RWPE1 (cell line): ENCODE measurements around the gene GRSF1.
"Not testable (repeated sequence)": the region's sequence is repeated elsewhere in the genome, so short reads cannot be mapped to it uniquely, and the experiment has no call there.

Experiments used
- CTCF ChIA-PET: fragments of 350-600 bp; sonication (Branson Sonifier 250); formaldehyde crosslinking; extraction: SDS; loops from one replicate; lab custom pipeline; 2021; lab: Yijun Ruan, JAX
- POLR2A ChIA-PET: fragments of 400-600 bp; formaldehyde crosslinking; extraction: SDS; loops from one replicate; lab custom pipeline; 2020; ENCODE audit warnings: antibody characterized with exemption; ENCODE audit not compliant: low non-redundant PET; lab: Yijun Ruan, JAX
- DNase-seq: peaks from one replicate; pipeline ENCODE4 v3.0.0; 2012; ENCODE audit warnings: low spot score
- H3K27ac ChIP-seq: fragments of 450-650 bp; 2 replicates; pipeline ENCODE4 v1.5.1; 2017
- TF ChIP-seq, protein P1 (sequence below): fragments of 450-650 bp; conservative IDR thresholded peaks from 2 replicates; pipeline ENCODE4 v1.5.1; 2017; ENCODE audit warnings: low read depth, mild to moderate bottlenecking

GRSF1 gene

DNA sequence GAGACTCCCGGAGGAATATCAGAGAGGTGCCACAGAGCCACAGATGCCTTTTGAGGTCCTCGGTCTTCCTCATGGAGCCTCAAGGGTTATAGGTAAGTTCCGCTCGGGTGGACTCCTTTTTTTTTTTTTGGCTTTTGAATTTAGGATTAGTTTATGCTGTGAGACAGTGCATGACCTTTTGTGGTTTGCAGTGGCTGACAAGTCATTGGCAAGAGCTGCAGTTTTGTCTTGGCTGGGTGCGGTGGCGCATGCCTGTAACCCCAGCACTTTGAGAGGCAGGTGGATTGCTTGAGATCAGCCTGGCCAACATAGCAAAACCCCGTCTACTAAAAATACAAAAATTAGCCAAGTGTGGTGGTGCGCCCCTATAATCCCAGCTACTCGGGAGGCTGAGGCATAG lies 4.5 kb upstream of the GRSF1 start:
- DNase-seq: no peak
- CTCF ChIA-PET: interaction anchor here (0.6 kb wide), 1 partner anchor 944 kb away, joined by 3 read pairs; no protein-coding TSS in a partner anchor
- POLR2A ChIA-PET: no interaction called here
- TF ChIP-seq, protein P1, sequence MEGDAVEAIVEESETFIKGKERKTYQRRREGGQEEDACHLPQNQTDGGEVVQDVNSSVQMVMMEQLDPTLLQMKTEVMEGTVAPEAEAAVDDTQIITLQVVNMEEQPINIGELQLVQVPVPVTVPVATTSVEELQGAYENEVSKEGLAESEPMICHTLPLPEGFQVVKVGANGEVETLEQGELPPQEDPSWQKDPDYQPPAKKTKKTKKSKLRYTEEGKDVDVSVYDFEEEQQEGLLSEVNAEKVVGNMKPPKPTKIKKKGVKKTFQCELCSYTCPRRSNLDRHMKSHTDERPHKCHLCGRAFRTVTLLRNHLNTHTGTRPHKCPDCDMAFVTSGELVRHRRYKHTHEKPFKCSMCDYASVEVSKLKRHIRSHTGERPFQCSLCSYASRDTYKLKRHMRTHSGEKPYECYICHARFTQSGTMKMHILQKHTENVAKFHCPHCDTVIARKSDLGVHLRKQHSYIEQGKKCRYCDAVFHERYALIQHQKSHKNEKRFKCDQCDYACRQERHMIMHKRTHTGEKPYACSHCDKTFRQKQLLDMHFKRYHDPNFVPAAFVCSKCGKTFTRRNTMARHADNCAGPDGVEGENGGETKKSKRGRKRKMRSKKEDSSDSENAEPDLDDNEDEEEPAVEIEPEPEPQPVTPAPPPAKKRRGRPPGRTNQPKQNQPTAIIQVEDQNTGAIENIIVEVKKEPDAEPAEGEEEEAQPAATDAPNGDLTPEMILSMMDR: no peak
- H3K27ac ChIP-seq: no peak overlapping the region

DNA sequence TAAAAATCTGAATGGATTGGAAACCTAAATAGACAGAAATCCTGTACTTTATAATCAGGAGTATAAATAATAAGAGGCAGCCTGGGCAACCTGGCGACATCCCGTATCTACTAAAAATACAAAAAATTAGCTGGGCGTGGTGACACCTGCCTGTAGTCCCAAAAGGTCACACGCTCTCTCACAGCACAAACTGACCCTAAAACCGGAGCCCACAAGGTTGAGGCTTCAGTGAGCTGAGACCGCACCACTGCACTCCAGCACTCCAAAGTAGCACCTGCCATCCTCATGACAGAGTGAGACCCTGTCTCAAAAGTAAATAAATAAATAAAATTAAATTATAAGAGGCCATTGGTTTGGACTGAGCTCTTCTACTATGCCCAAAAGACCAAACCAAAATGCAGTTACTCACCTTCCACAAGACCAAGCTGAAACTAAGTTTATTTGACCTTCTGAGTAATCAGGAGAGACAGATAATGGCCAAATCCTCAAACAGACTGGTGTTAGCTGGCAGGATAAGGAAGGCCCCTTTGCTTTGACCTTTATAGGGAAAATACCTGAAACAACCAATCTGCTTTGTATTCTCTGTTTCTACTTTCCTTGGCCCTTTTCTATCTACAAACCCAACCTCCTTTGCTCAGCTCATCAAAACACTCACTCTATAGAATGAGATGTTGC lies 3.2 kb upstream of the GRSF1 start:
- ChIA-PET POLR2A (no interaction called here), CTCF (no interaction called here)
- H3K27ac ChIP-seq: no peak overlapping the region
- TF ChIP-seq, protein P1: no peak
- DNase-seq: no peak

DNA sequence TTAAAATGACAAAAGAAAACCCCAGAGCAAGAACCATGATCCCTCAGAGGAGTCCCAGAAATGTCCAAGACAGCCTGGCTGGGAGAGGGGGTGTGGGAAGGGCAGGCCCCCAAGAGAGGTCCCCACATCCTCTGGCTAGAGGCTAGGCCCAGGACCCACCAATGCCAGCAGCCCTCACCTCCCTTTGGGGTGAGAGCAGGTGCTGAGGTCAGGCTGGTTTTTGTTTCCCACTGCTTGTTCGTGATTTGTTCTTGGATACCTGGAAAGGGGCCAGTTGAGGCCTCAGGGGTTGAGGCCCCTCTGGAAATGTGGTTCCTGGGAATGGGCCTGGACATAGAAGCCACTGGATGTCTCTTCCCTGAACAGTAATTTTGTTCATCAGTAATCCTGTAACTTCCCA lies 2.3 kb upstream of the GRSF1 start:
- no peak overlapping the region for H3K27ac ChIP-seq
- CTCF ChIA-PET: no interaction called here
- POLR2A ChIA-PET: no interaction called here
- TF ChIP-seq, protein P1: no peak
- DNase-seq: no peak

DNA sequence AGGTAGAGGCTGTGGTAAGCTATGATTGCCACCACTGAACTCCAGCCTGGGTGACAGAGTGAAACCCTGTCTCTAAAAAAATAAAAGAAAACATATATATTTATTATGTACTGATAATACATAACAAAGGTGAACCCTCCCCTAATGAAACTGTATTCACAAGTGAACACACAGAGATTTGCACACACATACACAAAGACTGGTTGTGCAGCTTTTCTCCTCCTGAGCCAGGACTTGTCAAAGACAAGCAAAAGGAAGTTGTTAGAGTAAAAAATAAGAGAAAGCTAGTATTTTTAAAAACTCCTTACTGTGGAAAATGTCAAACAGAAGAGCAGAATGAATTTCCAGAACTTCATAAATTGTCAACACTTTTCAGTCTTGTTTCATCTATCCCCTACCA lies 1.5 kb upstream of the GRSF1 start:
- peak overlapping the region; percentile 44 for H3K27ac ChIP-seq
- no peak for DNase-seq
- ChIA-PET POLR2A (no interaction called here), CTCF (no interaction called here)
- TF ChIP-seq, protein P1: no peak

DNA sequence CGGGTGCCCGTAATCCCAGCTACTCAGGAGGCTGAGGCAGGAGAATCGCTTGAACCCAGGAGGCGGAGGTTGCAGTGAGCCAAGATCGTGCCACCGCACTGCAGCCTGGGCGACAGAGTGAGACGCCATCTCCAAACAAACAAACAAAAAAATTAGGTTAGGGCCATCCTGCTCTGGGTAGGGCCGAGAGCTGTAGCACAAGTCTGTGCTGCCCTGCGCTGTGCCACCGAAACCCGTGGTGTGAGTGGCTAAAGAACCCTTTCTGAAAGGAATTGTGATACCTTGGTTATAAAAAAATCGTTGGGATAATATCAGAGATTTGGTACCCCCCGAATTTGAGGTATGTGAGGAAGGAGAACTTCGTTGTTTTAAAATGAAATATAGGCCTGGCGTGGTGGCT lies 941 bp upstream of the GRSF1 start:
- CTCF ChIA-PET, DNase-seq, POLR2A ChIA-PET: not testable (repeated sequence)
- peak overlapping the region; percentile 44 for H3K27ac ChIP-seq

DNA sequence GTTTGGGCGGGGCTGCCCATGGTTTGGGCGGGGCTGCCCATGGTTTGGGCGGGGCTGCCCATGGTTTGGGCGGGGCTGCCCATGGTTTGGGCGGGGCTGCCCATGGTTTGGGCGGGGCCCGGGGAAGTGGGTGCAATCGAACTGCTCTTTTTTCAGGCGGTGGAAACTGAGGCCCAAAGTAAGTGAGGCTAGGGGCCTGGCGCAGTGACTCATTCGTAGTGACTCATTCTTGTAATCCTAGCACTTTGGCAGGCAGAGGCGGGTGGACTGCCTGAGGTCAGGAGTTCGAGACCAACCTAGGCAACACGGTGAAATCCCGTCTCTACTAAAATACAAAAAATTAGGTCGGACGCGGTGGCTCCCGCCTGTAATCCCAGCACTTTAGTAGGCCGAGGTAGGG lies 447 bp upstream of the GRSF1 start:
- DNase-seq: peak; percentile 30
- POLR2A ChIA-PET: not testable (repeated sequence)
- peak overlapping the region; percentile 44 for H3K27ac ChIP-seq
- CTCF ChIA-PET: interaction anchor here (0.7 kb wide), 1 partner anchor 703 kb away, joined by 3 read pairs; no protein-coding TSS in a partner anchor

DNA sequence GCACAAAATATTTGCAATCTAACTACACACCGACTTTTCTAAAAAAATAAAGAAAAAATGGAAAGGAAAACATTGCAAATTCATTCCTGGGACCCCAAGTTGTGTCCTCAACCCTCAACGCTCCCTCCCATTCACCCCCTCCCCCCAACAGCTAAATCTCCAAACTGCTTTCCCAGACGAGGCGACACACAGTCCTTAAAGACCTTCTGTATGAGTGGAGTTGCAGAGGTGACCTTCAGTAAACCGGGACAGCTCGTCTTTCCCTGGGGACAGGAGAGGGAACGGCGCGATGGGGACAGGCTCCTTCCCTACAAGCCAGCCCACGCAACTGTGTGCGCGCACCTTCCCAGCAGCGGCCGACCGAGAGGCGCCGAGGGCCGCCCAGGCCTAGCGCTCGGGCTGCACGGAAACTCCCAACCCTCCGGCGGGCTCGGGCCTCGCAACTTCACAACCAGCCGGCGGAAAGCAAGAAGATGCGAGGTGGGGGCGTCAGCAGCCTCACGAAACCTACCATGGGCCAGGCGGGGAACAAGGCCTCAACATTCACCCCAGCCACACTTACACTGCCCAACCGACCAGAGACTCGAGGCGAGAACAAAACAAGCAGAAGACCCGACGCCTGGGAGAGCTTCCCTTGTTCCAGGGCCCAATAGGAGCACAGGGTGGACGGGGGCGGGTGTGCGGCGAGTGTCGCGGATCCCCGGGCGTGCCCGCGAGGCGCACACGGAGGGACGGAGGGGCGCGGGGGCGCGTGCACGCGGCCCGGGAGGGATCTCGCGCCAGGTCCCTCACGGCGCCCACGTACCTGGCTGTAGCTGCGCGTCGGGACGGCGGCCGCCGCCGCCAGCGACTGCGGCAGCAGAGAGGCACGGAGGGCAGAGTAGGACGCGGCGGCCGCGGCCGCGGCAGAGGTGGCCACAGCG lies 763 bp downstream of the GRSF1 start:
- ChIA-PET CTCF (interaction anchor here (0.6 to 0.7 kb wide), 2 partner anchors 704 to 951 kb away, joined by 3 read pairs; no protein-coding TSS in a partner anchor), POLR2A (interaction anchor here (0.9 kb wide), 1 partner anchor 63 kb away, joined by 3 read pairs; the partner anchor contains the start of gene MOB1B)
- peak overlapping the region; percentile 91 for H3K27ac ChIP-seq
- peak; percentile 45 for DNase-seq
- TF ChIP-seq, protein P1: no peak
